HepG2 (cell line): ENCODE results near the gene RGN.
"Not testable (repeated sequence)": the region's sequence is repeated elsewhere in the genome, so short reads cannot be mapped to it uniquely, and the experiment has no call there.

ENCODE experiments used
- CTCF ChIP-seq: sonication (generic); formaldehyde crosslinking; IDR thresholded peaks from 2 replicates; pipeline ENCODE4 v1.5.0; 2020; ENCODE audit warnings: mild to moderate bottlenecking, missing genetic modification reagents, moderate library complexity
- EZH2 ChIP-seq: conservative IDR thresholded peaks from 2 replicates; pipeline ENCODE4 v1.6.1; 2012; ENCODE audit warnings: mild to moderate bottlenecking, low read depth, low read length, moderate library complexity
- GTF2F1 ChIP-seq: fragments of 150-350 bp; IDR thresholded peaks from 2 replicates; pipeline ENCODE4 v1.6.1; 2014; ENCODE audit warnings: low read length
- PPARG ChIP-seq: conservative IDR thresholded peaks from 2 replicates; pipeline ENCODE4 v1.6.1; 2016; ENCODE audit warnings: missing biosample characterization, missing genetic modification reagents
- TCF7L2 ChIP-seq: IDR thresholded peaks from 2 replicates; pipeline ENCODE4 v1.6.1; 2011; ENCODE audit warnings: mild to moderate bottlenecking, low read depth, low read length, moderate library complexity
- ZBTB4 ChIP-seq: sonication (generic); formaldehyde crosslinking; IDR thresholded peaks from 2 replicates; pipeline ENCODE4 v1.4.0; 2020; ENCODE audit warnings: missing genetic modification reagents, mild to moderate bottlenecking, borderline replicate concordance
- ZNF34 ChIP-seq: sonication (generic); formaldehyde crosslinking; IDR thresholded peaks from 2 replicates; pipeline ENCODE4 v1.4.0; 2020; ENCODE audit warnings: mild to moderate bottlenecking, missing genetic modification reagents, borderline replicate concordance
- ZNF724P ChIP-seq: sonication (generic); formaldehyde crosslinking; IDR thresholded peaks from 2 replicates; pipeline ENCODE4 v1.8.0; 2022; ENCODE audit warnings: missing genetic modification reagents, borderline replicate concordance

DNA sequence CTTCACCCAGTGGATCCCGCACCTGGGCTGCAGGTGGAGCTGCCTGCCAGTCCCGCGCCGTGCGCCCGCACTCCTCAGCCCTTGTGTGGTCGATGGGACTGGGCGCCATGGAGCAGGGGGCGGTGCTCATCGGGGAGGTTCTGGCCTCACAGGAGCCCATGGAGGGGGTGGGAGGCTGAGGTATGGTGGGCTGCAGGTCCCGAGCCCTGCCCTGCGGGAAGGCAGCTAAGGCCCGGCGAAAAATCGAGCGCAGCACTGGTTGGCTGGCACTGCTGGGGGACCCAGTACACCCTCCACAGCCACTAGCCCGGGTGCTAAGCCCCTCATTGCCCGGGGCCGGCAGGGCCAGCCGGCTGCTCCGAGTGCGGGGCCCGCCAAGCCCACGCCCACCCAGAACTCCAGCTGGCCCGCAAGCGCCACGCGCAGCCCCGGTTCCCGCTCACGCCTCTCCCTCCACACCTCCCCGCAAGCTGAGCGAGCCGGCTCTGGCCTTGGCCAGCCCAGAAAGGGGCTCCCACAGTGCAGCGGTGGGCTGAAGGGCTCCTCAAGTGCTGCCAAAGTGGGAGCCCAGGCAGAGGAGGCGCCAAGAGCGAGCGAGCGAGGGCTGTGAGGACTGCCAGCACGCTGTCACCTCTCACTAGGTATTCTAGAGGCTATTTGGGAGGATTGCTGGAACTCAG, 32.8 kb downstream of the RGN start:
- TF ChIP-seq TCF7L2; EZH2; CTCF (CRISPR knock-in tag); PPARG (CRISPR knock-in tag); ZNF724P (CRISPR knock-in tag); ZNF34 (CRISPR knock-in tag); GTF2F1; ZBTB4: not testable (repeated sequence)
